HepG2 (cell line): ENCODE results near the gene EHD1. TPM values are rescaled to one million over a fixed set of nuclear protein-coding genes. Genes with fewer than 3 reads are reported as not detected.

Source experiments
- RXRB ChIP-seq: IDR thresholded peaks from 2 replicates; pipeline ENCODE4 v1.6.1; 2016; ENCODE audit warnings: borderline replicate concordance, missing genetic modification reagents, missing compliant biosample characterization
- ZNF724P ChIP-seq: sonication (generic); formaldehyde crosslinking; IDR thresholded peaks from 2 replicates; pipeline ENCODE4 v1.8.0; 2022; ENCODE audit warnings: missing genetic modification reagents, borderline replicate concordance
- polyA plus RNA-seq, 8 experiments: library from polyadenylated mRNA; depleted of rRNA in 3 of 8; stranded (reverse) in 7 of 8; unstranded in 1 of 8; fragments of >200 nt; fragmentation: Illumina TruSeq in 4 of 8; extraction: Trizol in 4 of 8; gene quantifications; 2 replicates each; pipeline versions ENCODE4 v1.2.1 to v1.2.3, GENCODE V29; 2011 to 2016; ENCODE audit warnings: low read depth in 4 of 8, missing spikeins in 1 of 8, mixed read lengths in 1 of 8; ENCODE audit not compliant: insufficient read depth in 1 of 8
- total RNA-seq, 5 experiments: library from RNA; depleted of rRNA; stranded (reverse); fragments of >200 nt; fragmentation: Illumina TruSeq; extraction: Trizol; gene quantifications; 2 replicates each; pipeline ENCODE4 v1.2.3, GENCODE V29; 2016; ENCODE audit warnings: low read depth in 1 of 5
- TF ChIP-seq, protein P1 (sequence below): sonication (generic); formaldehyde crosslinking; IDR thresholded peaks from 2 replicates; pipeline ENCODE4 v1.5.1; 2020; ENCODE audit warnings: mild to moderate bottlenecking, missing genetic modification reagents, borderline replicate concordance
- TF ChIP-seq, protein P2 (sequence below): sonication (generic); formaldehyde crosslinking; IDR thresholded peaks from 2 replicates; pipeline ENCODE4 v1.4.0; 2020; ENCODE audit warnings: missing genetic modification reagents
- TF ChIP-seq, protein P3 (sequence below): sonication (generic); formaldehyde crosslinking; IDR thresholded peaks from 2 replicates; pipeline ENCODE4 v1.5.0; 2020; ENCODE audit warnings: mild to moderate bottlenecking, missing genetic modification reagents
- TF ChIP-seq, protein P4 (sequence below): sonication (generic); formaldehyde crosslinking; IDR thresholded peaks from 2 replicates; pipeline ENCODE4 v1.5.1; 2020; ENCODE audit warnings: mild to moderate bottlenecking, missing genetic modification reagents, moderate library complexity
- TF ChIP-seq, protein P5 (sequence below): IDR thresholded peaks from 2 replicates; pipeline ENCODE4 v1.6.1; 2016; ENCODE audit warnings: mild to moderate bottlenecking
- TF ChIP-seq, protein P6 (sequence below): IDR thresholded peaks from 2 replicates; pipeline ENCODE4 v1.4.0; 2020; ENCODE audit warnings: mild to moderate bottlenecking, missing genetic modification reagents

Gene EHD1
- total and polyA plus RNA-seq, 2 of the 13 experiments (the other 11 are each of a cell fraction or from before 2014, with no cell fraction given), result 23.6 to 26.6 TPM

DNA sequence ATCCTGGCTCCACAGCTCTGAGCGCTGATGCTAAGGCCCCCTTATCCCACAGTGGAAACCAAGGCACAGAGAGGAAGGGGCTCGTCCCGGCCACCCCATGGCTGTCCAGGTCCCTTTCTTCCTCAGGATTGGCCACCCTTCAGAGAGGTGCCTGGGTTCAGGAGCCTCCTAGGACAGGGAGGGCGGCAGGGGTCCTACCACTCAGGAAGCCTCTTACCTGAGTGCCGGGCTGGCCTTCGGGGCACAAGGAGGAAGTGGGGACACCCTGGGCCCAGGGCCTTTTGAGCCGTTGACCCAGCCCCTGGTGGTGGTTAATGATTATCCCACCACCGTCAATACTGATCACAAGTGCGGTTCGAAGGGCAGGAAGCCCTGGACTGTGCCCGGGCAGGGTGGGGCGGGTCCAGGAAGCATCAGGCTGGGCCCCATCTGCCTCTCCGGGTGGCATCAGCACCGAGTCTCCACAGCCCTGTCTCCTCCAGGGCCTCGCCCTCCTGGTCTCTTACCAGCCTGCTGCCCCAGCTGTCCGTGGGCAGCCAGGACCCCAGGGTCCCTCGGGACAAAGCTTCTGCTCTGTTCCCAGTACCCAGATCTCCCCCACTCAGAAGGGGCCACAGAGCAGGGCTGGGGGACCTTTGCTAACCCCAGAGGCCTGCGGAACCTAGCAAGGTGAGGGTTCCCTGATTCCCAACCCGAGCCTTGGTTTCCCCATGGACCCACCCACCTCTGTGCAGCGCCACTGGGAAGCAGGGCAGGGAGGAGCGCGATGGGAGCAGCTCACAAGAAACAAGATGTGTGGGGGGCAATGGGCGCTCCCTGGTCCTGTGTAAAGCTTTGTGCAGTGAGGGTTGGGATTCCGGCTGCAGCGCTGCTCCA, 15.0 kb upstream of the EHD1 start (continued):
- TF ChIP-seq, protein P1, sequence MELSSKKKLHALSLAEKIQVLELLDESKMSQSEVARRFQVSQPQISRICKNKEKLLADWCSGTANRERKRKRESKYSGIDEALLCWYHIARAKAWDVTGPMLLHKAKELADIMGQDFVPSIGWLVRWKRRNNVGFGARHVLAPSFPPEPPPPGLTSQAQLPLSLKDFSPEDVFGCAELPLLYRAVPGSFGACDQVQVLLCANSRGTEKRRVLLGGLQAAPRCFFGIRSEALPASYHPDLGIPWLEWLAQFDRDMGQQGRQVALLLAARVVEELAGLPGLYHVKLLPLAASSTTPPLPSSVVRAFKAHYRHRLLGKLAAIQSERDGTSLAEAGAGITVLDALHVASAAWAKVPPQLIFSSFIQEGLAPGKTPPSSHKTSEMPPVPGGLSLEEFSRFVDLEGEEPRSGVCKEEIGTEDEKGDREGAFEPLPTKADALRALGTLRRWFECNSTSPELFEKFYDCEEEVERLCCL (CRISPR knock-in tag), result peak; percentile 52; the same call in 1 of the 2 replicates
- TF ChIP-seq ZNF724P (CRISPR knock-in tag), result 0 out of 2 replicates have a peak, but pooled peaks have one; percentile 39
- TF ChIP-seq, protein P2, sequence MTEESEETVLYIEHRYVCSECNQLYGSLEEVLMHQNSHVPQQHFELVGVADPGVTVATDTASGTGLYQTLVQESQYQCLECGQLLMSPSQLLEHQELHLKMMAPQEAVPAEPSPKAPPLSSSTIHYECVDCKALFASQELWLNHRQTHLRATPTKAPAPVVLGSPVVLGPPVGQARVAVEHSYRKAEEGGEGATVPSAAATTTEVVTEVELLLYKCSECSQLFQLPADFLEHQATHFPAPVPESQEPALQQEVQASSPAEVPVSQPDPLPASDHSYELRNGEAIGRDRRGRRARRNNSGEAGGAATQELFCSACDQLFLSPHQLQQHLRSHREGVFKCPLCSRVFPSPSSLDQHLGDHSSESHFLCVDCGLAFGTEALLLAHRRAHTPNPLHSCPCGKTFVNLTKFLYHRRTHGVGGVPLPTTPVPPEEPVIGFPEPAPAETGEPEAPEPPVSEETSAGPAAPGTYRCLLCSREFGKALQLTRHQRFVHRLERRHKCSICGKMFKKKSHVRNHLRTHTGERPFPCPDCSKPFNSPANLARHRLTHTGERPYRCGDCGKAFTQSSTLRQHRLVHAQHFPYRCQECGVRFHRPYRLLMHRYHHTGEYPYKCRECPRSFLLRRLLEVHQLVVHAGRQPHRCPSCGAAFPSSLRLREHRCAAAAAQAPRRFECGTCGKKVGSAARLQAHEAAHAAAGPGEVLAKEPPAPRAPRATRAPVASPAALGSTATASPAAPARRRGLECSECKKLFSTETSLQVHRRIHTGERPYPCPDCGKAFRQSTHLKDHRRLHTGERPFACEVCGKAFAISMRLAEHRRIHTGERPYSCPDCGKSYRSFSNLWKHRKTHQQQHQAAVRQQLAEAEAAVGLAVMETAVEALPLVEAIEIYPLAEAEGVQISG (CRISPR knock-in tag), result peak; percentile 64
- TF ChIP-seq, protein P3, sequence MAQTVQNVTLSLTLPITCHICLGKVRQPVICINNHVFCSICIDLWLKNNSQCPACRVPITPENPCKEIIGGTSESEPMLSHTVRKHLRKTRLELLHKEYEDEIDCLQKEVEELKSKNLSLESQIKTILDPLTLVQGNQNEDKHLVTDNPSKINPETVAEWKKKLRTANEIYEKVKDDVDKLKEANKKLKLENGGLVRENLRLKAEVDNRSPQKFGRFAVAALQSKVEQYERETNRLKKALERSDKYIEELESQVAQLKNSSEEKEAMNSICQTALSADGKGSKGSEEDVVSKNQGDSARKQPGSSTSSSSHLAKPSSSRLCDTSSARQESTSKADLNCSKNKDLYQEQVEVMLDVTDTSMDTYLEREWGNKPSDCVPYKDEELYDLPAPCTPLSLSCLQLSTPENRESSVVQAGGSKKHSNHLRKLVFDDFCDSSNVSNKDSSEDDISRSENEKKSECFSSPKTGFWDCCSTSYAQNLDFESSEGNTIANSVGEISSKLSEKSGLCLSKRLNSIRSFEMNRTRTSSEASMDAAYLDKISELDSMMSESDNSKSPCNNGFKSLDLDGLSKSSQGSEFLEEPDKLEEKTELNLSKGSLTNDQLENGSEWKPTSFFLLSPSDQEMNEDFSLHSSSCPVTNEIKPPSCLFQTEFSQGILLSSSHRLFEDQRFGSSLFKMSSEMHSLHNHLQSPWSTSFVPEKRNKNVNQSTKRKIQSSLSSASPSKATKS, result peak; percentile 84; the same call in 1 of the 2 replicates
- TF ChIP-seq, protein P4, sequence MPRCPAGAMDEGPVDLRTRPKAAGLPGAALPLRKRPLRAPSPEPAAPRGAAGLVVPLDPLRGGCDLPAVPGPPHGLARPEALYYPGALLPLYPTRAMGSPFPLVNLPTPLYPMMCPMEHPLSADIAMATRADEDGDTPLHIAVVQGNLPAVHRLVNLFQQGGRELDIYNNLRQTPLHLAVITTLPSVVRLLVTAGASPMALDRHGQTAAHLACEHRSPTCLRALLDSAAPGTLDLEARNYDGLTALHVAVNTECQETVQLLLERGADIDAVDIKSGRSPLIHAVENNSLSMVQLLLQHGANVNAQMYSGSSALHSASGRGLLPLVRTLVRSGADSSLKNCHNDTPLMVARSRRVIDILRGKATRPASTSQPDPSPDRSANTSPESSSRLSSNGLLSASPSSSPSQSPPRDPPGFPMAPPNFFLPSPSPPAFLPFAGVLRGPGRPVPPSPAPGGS (CRISPR knock-in tag), result peak; percentile 39; the same call in 1 of the 2 replicates
- TF ChIP-seq RXRB (CRISPR knock-in tag), result peak; percentile 85
- TF ChIP-seq, protein P5, sequence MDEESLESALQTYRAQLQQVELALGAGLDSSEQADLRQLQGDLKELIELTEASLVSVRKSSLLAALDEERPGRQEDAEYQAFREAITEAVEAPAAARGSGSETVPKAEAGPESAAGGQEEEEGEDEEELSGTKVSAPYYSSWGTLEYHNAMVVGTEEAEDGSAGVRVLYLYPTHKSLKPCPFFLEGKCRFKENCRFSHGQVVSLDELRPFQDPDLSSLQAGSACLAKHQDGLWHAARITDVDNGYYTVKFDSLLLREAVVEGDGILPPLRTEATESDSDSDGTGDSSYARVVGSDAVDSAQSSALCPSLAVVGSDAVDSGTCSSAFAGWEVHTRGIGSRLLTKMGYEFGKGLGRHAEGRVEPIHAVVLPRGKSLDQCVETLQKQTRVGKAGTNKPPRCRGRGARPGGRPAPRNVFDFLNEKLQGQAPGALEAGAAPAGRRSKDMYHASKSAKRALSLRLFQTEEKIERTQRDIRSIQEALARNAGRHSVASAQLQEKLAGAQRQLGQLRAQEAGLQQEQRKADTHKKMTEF, result peak; percentile 70; the same call in 1 of the 2 replicates
- TF ChIP-seq, protein P6, sequence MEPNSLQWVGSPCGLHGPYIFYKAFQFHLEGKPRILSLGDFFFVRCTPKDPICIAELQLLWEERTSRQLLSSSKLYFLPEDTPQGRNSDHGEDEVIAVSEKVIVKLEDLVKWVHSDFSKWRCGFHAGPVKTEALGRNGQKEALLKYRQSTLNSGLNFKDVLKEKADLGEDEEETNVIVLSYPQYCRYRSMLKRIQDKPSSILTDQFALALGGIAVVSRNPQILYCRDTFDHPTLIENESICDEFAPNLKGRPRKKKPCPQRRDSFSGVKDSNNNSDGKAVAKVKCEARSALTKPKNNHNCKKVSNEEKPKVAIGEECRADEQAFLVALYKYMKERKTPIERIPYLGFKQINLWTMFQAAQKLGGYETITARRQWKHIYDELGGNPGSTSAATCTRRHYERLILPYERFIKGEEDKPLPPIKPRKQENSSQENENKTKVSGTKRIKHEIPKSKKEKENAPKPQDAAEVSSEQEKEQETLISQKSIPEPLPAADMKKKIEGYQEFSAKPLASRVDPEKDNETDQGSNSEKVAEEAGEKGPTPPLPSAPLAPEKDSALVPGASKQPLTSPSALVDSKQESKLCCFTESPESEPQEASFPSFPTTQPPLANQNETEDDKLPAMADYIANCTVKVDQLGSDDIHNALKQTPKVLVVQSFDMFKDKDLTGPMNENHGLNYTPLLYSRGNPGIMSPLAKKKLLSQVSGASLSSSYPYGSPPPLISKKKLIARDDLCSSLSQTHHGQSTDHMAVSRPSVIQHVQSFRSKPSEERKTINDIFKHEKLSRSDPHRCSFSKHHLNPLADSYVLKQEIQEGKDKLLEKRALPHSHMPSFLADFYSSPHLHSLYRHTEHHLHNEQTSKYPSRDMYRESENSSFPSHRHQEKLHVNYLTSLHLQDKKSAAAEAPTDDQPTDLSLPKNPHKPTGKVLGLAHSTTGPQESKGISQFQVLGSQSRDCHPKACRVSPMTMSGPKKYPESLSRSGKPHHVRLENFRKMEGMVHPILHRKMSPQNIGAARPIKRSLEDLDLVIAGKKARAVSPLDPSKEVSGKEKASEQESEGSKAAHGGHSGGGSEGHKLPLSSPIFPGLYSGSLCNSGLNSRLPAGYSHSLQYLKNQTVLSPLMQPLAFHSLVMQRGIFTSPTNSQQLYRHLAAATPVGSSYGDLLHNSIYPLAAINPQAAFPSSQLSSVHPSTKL (CRISPR knock-in tag), result peak; percentile 73; the same call in 1 of the 2 replicates
